ENCODE results near the gene ZNF467. TPM values are rescaled to one million over a fixed set of nuclear protein-coding genes. Genes with fewer than 3 reads are reported as not detected.

ZNF467 gene
- total RNA-seq, 4 donors from 2014 or later, result 6.2 to 12.1 (median 9.8) TPM

GRCh38 chr7:149776848-149777407 lies 3.5 kb upstream of the ZNF467 start:
- no peak overlapping the region for H3K4me3 ChIP-seq (ENCODE audit: low read depth, poor library complexity, severe bottlenecking)
- intact Hi-C loops (cut with DNase I; ENCODE audit: low total_unique reads), result no loop called here
- TF ChIP-seq CTCF (IDR thresholded peaks at IDR 0.05) (no peak), POLR2A (IDR thresholded peaks at IDR 0.05) (no peak)
- DNase-seq (ENCODE audit: low spot score in 2 of 2), result no peak
- WGBS, 2 donors, result 63 to 72% methylated on average over 7 to 10 of the region's 13 CpGs

- 41 to 46% methylated on average over 11 to 12 of the region's 12 CpGs for WGBS, 2 donors
- peak; percentile 49 to 93 for DNase-seq (ENCODE audit: low spot score in 2 of 2)
- no peak overlapping the region for H3K4me3 ChIP-seq (ENCODE audit: low read depth, poor library complexity, severe bottlenecking)
- TF ChIP-seq POLR2A (IDR thresholded peaks at IDR 0.05) (no peak), CTCF (IDR thresholded peaks at IDR 0.05) (no peak)
- intact Hi-C loops (cut with DNase I; ENCODE audit: low total_unique reads), result no loop called here
These were observed 2.9 kb upstream of the ZNF467 start for GRCh38 chr7:149776289-149776688.

- 62 to 64% methylated on average over 5 of the region's 5 CpGs for WGBS, 2 donors
- intact Hi-C loops (cut with DNase I; ENCODE audit: low total_unique reads), result no loop called here
- H3K4me3 ChIP-seq (ENCODE audit: low read depth, poor library complexity, severe bottlenecking), result no peak overlapping the region
- TF ChIP-seq CTCF (IDR thresholded peaks at IDR 0.05), result no peak
- no peak for TF ChIP-seq POLR2A (IDR thresholded peaks at IDR 0.05)
- DNase-seq (ENCODE audit: low spot score in 2 of 2), result no peak
These were observed 1.8 kb upstream of the ZNF467 start for GRCh38 chr7:149775176-149775556.

- no peak for TF ChIP-seq CTCF (IDR thresholded peaks at IDR 0.05)
- no peak for TF ChIP-seq POLR2A (IDR thresholded peaks at IDR 0.05)
- DNase-seq (ENCODE audit: low spot score in 2 of 2), result no peak
- 27 to 35% methylated on average over 22 to 27 of the region's 27 CpGs for WGBS, 2 donors
- intact Hi-C loops (cut with DNase I; ENCODE audit: low total_unique reads), result no loop called here
- no peak overlapping the region for H3K4me3 ChIP-seq (ENCODE audit: low read depth, poor library complexity, severe bottlenecking)
These were observed 1.1 kb upstream of the ZNF467 start for GRCh38 chr7:149774237-149775175.

- DNase-seq (ENCODE audit: low spot score in 2 of 2), result peak in 1 of 2 donors; percentile 85
- intact Hi-C loops (cut with DNase I; ENCODE audit: low total_unique reads), result no loop called here
These were observed 393 bp downstream of the ZNF467 start for GRCh38 chr7:149772956-149773434.

More at GRCh38 chr7:149772956-149773434, 393 bp downstream of the ZNF467 start:
- WGBS, 2 donors, result 0 to 1% methylated on average over 17 to 24 of the region's 55 CpGs
- peak overlapping the region; percentile 63 for H3K4me3 ChIP-seq (ENCODE audit: low read depth, poor library complexity, severe bottlenecking)
- no peak for TF ChIP-seq POLR2A (IDR thresholded peaks at IDR 0.05)
- no peak for TF ChIP-seq CTCF (IDR thresholded peaks at IDR 0.05)
